GM21576 (cell line): ENCODE results near the gene ATP5F1D.

ENCODE experiments used
- ATAC-seq: cut with Tn5 transposase; IDR thresholded peaks from one replicate; pipeline ENCODE4 v1.9.1; 2021; ENCODE audit warnings: mild to moderate bottlenecking, moderate library complexity; ENCODE audit not compliant: unreplicated experiment

The ATP5F1D gene

GRCh38 chr19:1256646-1257474, 15.3 kb downstream of the ATP5F1D start:
- no peak for ATAC-seq

GRCh38 chr19:1257475-1258162, 16.1 kb downstream of the ATP5F1D start:
- ATAC-seq: no peak

GRCh38 chr19:1258163-1258492, 16.6 kb downstream of the ATP5F1D start:
- ATAC-seq: no peak

- no peak for ATAC-seq
Observed at GRCh38 chr19:1258707-1259205, 17.2 kb downstream of the ATP5F1D start.

DNA sequence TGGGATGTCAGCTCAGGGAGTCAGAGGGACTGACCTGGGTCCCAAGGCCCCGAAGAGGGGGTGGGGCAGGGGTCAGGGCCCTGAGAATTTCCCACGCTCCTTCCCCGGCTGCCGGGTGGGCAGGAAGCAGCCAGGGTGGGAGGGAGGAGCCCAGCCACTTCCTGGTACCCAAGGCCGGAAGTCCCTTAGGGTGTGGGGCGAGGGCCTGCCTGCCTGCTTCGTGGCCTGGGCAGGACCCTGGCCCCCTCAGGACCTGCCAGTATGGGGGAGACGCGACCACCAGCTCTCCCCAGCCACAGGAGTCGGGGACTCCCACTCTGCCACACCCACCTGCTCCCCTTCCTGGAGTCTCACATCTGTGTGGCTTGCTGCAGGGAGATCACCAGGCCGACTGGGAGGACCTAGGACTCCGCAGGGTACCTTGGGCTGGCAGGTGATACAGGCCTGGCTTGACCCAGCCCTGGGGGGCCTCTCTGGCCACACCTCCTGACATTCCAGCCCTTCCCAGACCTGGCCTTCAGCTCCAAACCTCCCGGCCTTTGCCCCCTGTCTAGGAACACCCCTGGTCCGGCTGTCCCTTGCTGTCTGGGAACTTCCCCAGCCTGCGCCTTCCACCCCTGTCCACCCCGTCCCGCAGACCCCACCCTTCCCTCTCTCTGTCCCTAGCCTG, 17.8 kb downstream of the ATP5F1D start:
- ATAC-seq: no peak

- no peak for ATAC-seq
Observed at GRCh38 chr19:1259876-1260748, 18.6 kb downstream of the ATP5F1D start.

- peak; percentile 50 for ATAC-seq
Observed at GRCh38 chr19:1260749-1261537, 19.4 kb downstream of the ATP5F1D start.

DNA sequence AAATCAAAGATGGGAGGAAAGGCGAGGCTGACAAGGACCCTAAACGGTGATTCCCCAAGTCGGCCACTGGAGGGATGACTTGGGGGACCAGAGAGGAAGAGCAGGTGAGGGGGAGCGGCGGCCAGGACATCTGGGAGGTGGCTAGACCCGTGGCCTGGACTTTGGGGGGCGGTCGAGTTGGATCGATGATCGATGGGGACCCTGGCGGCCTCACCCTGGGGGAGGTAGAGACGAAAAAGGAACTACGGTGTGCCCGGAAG, 19.9 kb downstream of the ATP5F1D start:
- ATAC-seq: no peak

DNA sequence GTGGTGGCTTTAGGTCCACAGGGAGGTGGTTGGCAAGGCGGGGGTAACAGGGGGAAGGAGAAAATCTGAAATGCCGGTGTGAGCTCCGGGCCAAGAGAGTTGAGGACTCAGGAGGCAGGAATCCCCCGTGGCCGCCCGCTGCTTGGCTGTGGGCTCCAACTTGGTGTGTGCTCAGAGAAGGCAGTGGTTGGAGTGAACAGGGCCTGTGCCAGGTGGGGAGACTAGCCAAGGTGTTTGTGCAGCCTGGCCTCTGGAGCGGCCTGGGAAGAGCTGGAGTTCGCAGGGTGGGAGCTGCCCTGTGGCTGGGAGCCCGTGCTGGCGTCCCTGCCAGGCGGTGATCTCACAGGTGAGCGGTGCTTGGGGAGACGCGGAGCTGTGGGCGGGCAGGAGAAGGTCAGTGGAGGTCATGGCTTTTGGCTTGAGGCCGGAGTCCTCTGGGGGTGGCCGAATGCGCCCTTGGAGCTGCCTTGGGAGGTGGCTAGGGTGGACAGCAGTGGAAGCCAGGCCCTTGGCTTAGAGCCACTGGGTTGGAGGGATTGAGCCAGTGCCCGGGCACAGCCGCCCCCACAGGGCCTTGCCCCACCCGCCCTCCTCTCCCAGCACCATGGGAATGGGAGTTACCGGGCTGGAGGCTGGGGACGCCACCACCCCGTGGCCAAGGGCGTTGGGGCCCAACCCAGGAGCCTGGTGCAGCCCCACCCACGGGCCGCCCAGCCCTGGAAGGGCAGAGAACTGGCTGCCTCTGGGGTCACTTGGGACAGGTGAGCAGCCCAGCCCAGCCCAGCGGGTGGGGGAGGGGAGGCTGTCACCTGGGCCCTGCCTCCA, 20.5 kb downstream of the ATP5F1D start:
- no peak for ATAC-seq

- no peak for ATAC-seq
Observed at GRCh38 chr19:1262623-1263123, 21.1 kb downstream of the ATP5F1D start.

DNA sequence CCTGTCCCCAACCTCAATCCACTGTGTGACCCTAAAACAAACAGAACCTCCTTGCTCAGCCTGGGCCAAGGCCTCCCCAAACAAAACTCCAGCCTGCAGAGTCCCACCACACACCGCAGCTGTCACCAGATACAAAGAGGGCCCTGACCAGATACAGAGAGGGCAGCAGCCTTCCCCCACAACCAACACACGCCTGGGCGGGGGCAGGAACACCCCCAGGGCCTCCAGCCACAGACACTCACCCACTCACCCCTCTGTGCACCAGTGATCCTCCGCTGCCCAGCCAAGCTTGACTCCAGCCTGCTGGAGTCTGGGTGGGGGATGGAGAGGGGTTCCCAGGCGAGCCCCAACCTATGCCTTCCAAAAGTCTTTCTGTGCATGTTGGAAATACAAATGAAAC, 21.6 kb downstream of the ATP5F1D start:
- ATAC-seq: no peak

GRCh38 chr19:1264801-1265614, 23.5 kb downstream of the ATP5F1D start:
- no peak for ATAC-seq

GRCh38 chr19:1265615-1266128, 24.1 kb downstream of the ATP5F1D start:
- no peak for ATAC-seq

- peak; percentile 30 for ATAC-seq
Observed at GRCh38 chr19:1266129-1266915, 24.8 kb downstream of the ATP5F1D start.

DNA sequence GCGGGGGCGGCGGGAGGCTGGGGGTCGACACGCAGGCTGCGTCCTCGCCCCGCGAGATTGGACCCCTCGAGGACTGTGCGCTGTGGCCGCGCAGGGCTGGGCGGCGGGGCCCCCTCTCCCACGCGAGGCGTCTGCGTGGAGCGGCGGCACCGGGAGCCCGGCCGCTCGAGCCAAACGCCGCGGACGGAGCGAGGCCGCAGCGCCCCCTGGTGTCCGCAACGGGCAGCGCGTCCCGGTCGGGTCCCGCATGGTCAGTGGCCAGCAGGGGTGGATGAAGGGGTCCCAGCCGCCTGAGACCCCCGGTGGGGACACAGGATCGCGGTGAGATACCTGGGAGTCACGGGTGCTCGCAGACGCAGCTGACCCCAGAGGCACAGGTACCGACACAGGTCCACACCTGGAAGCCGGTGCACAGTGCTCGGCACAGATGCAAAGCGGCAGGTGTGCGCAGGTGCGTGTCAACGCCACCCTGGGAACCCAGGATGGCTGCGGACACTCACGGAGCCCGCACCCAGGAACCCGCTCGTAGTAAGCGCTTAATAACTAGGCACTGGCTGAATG, 25.4 kb downstream of the ATP5F1D start:
- no peak for ATAC-seq

GRCh38 chr19:1267477-1268225, 26.1 kb downstream of the ATP5F1D start:
- ATAC-seq: no peak
